Stimulated activated CD4-positive, alpha-beta T cell treated with anti-CD3 and anti-CD28 coated beads, Interleukin-1b, Interleukin-23, amount 100 ng/mL, for 24 hours (primary cell): ENCODE measurements around the gene AFF3.

Experiments used
- DNase-seq, 4 experiments: peaks; one replicate each; pipeline ENCODE4 v3.0.0-alpha.2; 2020; ENCODE audit warnings: low read depth in 4 of 4, low spot score in 1 of 4

The AFF3 gene

DNA sequence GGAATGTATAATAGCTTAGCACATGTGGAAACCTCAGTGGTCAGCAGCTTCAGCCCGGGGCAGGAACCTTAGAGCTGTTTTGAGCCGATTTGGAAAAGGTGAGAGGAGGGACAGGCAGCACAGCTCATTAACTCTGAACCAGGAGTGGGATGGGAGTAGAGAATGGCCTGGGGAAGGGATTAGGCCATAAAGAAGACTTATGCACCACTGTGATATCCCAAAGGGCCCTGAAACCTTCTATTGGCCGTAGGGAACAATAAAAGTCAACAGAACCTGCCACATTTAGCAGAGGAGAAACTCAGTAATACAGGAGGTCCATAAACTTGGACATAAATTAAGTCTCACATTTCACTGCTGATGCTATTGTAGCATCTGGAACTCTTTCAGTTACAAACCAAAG lies 528.4 kb downstream of the AFF3 start:
- no peak for DNase-seq

DNA sequence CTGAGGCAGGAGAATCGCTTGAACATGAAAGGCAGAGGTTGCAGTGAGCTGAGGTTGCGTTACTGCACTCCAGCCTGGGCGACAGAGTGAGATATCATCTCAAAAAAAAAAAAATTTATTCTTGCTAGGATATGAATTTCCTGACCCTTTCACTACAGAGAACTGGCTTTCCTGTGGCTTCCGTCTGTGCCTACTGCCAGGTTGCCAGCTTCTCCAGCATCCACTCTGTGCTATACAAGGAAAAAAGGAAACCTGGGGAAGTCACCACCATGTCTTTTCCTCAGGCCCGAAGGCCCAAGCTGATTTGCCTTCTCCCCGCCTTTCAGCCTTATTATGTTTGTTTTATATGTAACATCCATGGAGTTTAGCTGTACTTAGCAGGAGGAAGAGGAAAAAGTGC lies 530.6 kb downstream of the AFF3 start:
- DNase-seq: no peak

DNA sequence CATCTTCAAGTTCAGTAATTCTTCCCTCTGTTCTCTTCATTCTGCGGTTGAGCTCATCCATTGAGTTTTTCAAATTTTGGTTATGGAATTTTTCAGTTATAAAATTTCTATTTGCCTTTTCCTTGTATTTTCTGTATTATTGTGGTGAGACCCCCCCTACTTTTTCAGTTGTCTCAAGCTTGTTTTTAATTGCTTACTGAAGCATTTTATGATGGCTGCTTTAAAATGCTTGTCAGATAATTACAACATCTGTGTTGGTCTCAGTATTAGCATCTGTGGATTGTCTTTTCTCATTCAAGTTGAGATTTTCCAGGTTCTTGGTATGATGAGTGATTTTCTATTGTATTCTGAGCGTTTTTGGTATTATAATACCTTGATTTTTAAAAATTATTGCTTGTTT lies 531.4 kb downstream of the AFF3 start:
- DNase-seq: no peak

DNA sequence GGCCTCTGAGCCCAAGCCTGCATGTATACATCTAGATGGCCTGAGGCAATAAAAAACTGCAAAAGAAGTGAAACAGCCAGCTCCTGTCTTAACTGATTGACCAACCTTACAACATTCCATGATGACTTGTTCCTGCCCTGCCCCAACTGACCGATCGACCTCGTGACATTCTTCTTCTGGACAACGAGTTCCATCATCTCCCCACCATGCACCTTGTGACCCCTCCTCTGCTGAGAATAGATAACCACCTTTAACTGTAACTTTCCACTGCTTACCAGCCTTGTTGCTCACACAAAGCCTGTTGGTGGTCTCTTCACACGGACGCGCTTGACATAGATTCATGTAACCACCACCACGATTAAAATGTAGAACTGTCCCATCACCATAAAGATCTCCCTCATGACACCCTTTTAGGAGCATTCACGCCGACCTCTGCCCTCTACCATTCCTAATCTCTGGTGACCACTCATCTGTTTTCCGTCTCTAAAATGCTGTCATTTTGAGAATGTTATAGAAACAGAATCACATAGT lies 532.5 kb downstream of the AFF3 start:
- DNase-seq: no peak

DNA sequence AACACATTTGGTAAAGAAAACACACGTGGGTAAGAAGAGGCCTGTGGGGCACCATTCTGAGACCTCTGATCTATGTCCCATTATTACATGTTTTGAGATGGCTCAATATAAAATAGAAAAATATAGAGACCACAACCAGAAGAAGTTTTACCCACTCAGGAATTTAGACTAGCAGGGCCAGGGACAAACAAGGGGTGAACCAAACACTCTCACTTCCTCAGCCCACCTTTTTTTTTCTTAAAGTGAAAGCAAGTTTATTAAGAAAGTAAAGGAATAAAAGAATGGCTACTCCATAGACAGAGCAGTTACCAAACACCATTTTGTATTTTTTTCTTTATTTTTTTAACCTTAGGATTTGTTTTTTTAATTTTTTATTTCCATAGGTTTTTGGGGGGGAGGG lies 533.5 kb downstream of the AFF3 start:
- DNase-seq: no peak

DNA sequence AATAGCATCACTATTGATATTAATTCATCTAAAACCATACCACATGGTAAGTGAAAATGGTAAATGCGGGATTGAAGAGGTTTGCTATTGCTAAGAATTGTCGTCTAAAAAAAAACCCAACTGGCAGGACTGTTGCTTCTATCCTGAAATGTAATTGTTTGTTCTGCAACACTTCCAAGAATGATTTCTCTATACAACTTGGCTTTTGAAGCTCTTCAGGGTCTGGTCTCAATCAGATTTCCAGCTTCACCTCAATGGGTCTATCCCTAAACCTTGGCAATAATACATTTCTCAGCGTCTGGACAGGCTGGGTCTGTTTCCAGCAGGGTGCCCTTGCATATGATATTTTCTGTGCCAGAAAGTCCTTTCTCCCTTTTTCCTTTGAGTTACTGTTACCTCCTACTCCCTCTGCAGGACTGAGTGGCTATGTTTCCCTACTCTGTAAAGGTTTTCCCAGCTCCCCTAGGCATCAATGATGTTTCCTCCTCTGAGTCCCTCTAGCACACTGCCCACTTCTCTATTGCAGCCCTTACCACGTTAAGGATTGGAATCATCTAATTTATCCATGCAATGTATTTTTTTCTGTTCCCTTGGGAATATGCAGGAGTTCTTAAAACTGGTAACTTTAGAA lies 534.4 kb downstream of the AFF3 start:
- DNase-seq: no peak

DNA sequence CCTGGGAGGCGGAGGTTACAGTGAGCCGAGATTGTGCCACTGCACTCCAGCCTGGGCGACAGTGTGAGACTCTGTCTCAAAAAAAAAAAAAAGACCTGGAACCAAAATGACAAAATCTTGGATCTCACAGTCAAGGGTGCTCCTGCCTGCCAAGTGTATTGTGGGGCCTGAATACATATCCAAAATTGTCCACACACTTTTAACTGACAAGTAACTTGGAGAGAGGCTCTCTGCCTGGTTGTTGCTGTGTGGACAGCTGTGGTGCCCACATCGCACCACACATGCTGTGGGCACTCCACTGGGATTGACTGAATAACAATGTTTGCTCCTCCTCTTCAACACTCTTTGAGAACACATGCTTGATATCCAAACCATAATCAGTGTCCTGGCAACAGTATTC lies 534.9 kb downstream of the AFF3 start:
- no peak for DNase-seq

DNA sequence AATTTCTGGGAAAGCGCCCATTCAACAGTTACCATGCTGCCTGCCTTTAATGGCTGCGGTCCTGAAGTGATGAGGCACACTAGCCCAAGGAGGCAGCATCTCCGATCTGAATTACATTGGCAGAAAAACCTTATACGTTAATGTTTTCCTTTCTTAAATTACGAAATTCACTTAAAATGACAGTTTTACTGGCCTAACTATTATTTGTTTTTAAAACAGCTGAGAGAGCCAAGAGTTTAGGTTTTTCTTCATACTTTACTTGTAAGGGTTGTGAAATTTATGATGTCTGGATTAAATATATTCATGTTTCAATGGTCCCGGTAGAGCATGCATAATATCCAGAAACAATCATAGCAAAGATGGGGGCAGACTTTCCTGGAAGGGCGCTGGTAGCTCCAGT lies 537.4 kb downstream of the AFF3 start:
- no peak for DNase-seq

DNA sequence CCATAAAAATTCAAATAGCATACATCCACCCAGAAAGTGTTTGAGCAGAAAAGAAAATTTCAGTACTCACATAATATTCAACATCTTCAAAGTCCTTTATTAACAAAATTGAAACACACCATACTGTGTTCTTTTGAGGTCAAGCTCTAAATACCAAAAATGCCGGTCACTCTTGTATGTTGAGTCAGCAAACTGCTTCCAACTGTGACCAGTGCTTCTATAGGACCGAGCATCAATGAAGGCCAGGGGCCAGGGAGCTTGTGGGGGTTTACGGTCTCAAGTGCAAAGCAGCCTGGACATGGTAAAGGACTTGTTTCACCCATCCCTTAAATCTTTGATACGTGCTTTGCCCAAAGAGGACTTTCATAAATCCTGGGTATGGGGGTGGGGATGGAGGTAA lies 539.9 kb downstream of the AFF3 start:
- DNase-seq: no peak

DNA sequence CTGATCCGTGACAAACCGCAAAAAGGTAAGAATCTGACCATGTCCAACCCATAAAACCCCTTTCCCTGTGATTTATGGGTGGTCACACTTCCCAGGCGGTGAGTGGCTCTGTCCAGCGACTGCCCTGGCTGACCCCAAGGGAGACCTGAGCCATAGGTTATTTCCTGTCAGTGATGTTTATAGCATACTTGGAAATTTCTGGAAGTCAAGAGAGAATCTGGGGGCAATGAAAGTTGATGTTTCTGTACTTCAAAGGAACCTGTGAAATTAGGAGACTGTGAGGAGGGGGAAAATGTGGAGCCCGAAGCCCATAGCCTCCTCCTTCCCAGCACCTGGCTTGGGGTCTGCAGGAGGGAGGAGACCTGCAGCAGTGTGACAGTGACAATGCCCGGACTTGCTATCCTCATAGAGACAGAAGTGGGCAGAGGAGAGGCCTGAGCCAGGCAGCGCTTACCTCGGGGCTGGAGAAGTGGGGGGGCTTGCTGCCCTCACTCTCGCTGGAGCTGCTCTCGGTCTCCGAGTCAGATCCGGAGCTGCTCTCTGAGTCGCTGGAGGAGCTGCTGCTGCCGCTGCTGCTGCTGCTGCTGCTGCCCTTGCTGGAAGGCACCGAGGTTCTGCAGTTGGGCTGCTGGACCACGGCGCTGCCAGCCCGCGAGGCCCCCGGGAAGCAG lies 541.3 kb downstream of the AFF3 start:
- DNase-seq: no peak

DNA sequence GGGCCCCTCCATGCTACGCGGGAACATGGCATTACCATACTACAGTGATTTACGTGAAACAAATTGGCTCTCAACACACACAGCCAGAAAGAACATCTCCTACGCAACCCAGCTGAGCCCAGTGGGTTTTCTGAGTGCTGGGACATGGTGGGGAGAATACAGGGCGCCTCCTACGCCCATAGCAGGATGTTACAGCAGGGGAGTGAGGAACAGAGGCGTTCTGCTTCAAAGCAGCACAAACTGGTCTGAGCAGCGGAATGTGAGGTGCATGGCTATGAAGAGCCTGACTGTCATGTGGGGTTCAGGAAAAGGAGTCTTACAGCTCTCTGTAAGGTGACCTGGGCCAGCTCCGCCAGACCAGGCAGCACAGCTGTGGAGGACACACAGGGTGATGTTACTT lies 543.9 kb downstream of the AFF3 start:
- DNase-seq: no peak

DNA sequence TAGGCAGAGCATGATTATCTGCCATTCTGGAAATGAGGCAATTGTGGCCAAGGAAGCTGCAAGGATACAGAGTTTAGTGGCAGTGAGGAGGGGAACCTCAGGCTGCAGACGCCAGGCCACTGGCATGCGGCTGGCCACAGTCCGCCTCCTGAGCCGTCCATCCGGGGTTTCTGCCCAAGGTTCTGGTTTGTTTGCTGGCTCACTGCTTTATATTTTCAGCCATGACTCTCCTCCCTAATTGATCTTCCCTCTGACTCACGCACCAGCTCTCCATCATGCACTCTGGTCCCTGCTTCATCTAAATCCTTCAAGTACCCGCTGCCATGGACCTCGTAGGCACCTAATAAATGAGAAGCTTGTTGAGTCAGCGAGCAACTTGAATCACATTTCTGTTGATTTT lies 544.8 kb downstream of the AFF3 start:
- DNase-seq: no peak

DNA sequence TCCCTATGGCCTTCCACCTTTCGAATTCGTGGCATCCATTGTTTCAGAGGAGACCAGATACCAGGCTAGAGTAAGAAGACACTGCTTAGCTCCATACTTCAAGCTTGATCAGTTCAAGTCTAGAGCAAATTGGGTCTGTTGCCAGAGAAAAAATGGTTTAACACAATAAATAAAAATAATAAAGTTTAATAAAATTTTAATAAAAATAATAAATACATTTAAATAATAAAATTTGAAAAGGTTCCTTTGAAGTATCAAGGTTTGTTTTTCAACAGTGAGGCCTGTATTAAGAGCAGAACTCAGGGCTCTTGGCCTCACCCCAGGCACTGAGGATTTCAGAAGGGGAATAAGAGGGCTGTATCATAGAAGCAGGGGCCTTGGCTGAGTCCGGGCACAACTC lies 547.0 kb downstream of the AFF3 start:
- no peak for DNase-seq

DNA sequence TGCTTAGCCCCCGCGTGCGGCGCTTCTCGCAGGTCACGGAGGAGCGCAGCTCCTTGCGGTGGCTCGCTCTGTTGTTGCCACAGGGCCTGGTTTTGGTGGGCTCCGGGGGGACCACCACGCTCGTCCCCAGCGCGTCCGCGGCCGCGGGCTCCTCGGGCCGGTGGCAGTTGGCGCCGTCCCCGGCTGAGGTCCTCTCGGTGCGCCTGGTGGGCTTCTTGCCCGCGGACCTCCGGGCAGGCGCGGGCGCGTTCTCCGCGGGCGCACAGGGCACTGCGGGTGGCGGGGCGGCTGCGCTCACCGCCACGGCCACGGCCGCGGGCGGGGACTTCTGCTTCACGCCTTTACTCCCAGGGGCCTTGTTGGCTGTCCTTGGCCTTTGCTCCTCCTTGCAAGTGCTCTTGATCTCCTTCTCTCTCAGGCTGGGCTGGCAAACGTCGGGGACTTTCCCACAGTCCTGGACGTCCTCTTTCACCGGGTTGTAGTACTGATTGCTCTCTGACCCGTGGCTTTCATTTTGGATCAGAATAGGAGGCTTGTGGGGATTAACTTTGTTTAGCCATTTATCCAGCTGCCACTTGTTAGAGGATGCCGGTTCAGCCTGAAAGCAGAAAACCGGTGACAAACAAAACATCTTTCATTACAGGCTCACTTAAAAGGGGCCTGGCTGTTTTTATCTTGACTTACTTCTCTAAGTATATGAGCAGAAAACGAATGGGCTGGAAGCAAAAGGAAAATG lies 548.5 kb downstream of the AFF3 start:
- DNase-seq: no peak

DNA sequence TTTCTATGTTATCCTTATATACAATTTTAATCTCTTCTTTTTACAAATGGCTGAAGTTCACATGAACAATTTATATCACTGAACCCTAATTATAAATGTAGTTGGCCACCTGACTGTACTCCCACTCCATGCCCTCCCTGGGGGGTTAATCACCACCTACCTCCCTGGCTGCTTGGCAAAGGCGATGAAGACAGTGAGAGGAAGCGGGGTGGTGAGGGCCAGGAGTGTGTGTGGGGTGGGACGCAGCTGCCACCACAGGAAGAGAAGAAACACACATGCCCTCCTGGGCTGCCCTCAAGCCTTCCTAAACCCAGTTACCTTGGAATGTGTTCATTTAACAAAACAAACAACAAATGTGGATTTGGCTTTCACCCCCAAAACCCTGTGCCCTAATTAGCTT lies 565.6 kb downstream of the AFF3 start:
- no peak for DNase-seq

DNA sequence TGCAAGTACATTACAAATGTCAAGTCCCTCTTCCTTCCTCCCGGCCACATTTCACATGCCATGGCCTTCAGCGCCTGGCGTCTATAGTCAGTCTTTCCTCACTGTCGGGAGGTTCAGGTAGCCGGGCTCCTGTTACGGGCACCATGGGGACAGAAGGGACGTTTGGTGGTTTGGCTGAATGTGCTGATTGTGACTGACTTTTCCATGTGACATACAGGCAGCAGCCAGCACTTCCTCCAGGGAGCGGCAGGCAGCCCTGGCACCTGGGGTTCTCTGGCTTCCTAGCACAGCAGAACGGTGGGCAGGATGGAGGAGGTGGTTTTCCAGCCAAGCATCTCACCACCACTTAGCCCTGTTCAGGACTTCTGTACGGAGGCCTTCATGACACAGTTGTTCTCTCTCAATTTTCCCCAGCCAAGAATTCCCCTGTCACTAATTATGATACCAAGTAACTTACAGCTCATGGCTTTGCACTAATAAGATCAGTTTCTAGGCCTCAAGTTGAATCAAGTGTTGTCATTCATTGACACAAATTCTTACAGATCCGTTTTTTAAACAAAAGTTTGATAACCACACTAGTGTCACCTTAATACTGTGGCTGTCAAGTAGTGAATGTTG lies 568.6 kb downstream of the AFF3 start:
- no peak for DNase-seq

DNA sequence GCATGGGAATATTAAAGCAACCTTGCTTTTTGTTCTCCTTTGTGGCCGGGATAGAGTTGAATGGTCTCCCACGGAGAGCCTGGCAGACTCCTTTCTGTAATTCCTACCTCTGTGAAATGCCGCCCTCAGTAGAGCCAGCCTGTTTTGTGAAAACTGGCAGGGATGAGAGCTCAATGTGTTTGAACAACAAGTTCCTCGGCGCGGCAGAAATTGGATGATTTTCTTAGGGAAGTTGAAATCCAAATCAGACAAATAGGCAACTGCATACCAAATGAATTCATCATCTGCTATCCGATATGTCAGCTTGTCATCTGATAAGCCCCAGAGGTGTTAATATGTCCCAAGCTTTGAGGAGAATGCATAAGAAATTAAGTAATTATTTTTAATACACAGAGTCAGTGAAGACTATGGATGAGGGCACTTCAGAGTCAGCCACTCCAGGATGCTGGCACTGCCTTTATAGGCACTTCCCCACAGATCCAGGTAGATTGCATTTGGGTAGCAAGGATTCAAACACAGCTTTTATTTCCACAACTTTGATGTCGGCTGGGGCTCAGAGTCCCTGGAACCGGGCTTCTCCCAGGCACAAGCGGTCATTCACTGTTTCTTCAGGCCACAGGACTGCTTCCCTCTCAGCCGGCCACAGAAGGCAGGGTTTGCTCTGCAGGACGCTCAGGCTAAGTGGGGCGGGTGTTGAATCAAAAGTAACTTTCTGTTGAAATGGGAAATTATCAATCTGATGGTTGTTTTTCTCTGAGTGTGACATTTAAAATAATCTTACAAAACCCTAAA lies 569.8 kb downstream of the AFF3 start:
- no peak for DNase-seq

DNA sequence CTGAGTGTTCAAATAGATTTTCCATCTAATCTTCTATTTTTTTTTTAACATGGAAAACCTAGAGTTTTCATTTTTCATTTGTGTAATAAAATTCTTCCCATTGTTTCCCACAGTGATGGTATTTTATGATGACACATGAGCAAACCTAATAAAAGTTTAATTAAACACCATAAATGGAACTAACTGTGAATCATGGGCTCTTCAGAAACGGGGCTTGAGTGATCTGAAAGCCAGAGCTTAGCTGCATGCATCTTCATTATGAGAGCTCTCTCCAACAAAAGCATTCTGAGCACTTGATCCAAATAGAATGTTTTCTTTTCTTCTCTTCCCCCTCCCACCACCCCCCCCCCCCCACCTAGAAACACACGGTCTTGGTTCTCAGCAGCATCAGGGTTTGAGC lies 570.4 kb downstream of the AFF3 start:
- no peak for DNase-seq

DNA sequence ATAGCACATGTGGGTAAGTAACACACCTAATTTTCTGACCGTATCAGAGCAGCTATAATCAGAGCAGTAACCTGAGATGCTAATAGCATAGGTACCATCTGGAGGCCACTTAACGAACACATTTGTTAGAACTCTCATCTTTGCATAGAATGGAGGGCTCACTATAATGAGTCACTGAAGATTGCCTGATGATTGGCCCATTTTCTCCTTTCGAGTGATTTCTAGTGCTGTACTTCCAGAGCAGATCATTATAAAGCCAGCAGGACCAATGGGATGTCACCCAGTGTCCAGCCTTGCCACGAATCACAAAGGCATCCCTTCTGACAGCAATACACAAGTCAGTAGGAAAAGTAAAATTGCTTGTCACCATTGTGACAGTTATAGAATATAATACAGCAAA lies 570.9 kb downstream of the AFF3 start:
- DNase-seq: no peak

DNA sequence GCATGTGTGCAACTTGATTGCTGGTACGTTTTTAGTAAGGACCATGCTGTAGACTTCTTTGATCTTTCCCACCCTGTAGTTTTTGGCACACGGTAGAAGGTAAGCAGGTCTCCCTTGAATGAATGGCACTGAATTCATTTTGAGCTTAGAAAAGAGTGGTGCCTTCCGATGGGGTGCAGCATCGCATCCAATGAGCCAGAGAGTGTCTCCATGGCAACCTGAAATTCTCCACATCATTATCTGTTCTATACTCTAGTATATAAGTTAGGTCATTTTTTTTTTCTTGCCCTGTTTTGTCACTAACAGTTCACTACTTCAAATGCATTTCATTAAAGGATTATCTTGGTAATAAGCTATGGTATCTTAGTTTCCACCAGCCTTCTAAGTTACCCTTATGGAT lies 571.4 kb downstream of the AFF3 start:
- no peak for DNase-seq

DNA sequence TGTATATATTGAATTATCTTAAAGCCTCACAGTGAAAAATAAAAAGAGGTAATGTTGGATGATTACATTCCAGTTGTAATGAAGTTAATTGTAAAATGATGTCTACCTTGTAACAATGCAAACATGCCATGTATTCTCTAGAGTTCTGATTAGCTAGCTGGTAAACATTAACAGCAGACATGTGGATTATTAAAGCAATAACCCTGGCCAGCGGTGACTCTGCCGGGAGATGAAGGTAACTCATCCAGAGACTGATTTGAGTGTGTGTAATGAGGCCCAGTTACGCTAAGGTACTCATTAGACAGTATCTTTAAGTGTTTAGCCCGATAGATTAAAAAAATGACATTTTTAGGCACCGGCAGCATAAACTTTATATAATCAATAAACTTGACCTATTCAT lies 573.0 kb downstream of the AFF3 start:
- no peak for DNase-seq
